Measurements from ENCODE around the gene LNPK. TPM values are rescaled to one million over a fixed set of nuclear protein-coding genes. Genes with fewer than 3 reads are reported as not detected.

The LNPK gene
- polyA plus RNA-seq, 1 donor (not counting 4 experiments of a cell fraction or from before 2014, with no cell fraction given), result 32.1 TPM

DNA sequence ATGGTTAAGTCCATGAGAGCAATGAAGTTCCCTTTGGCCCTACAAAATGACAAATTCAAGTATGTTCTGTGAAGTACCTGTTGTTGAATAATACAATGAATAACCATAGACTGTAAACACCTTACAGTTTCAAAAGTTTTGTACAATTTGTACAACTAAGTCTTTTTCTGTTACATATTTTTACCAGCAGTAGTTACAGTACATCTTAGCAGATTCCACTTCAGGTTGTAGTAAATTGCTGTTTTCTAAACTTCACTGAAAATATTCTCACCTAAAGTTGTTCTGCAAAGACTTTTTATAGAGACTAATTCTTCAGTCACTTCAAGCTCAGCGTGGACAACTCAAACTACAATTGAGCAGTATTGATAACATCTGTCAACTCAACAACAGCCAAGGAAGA is 28.7 kb downstream of the LNPK start:
- Histone ChIP-seq H3K4me2 (ENCODE audit: control insufficient read depth, extremely low read depth, insufficient read depth, low read depth, low read length) (no peak overlapping the region), H3K36me3 (ENCODE audit: control insufficient read depth in 2 of 2, extremely low read depth in 1 of 2, insufficient read depth in 2 of 2, low read length in 2 of 2) (no peaks in the 10 kb centered on the region)
- dilution Hi-C loops (cut with MboI; ENCODE audit: extremely low pct_ligation_motif_present, low sequenced_read_pairs), result no loop called here

DNA sequence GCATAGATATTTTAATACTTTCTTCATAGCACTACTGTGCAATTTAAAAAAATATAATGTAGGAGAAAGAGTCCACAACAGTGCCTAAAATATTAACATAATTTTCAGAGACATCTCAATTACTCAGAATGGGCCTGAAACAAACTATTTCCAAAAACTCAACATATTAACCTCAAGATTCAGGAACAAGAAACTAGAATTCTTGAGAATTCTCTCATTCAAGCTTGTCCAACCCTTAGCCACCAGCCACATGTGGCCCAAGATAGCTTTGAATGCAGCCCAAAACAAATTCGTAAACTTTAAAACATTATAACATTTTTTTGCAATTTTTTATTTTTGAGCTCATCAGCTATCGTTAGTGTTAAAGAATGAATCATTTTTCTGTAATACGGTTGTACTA is 35.2 kb downstream of the LNPK start:
- no peaks in the 10 kb centered on the region for H3K4me1 ChIP-seq (ENCODE audit: control insufficient read depth, extremely low read depth, insufficient read depth, low read length)
- H3K4me2 ChIP-seq (ENCODE audit: control insufficient read depth, extremely low read depth, insufficient read depth, low read depth, low read length), result no peak overlapping the region
- no peaks in the 10 kb centered on the region for H3K36me3 ChIP-seq (ENCODE audit: control insufficient read depth in 2 of 2, extremely low read depth in 1 of 2, insufficient read depth in 2 of 2, low read length in 2 of 2)
- TF ChIP-seq, protein P1, sequence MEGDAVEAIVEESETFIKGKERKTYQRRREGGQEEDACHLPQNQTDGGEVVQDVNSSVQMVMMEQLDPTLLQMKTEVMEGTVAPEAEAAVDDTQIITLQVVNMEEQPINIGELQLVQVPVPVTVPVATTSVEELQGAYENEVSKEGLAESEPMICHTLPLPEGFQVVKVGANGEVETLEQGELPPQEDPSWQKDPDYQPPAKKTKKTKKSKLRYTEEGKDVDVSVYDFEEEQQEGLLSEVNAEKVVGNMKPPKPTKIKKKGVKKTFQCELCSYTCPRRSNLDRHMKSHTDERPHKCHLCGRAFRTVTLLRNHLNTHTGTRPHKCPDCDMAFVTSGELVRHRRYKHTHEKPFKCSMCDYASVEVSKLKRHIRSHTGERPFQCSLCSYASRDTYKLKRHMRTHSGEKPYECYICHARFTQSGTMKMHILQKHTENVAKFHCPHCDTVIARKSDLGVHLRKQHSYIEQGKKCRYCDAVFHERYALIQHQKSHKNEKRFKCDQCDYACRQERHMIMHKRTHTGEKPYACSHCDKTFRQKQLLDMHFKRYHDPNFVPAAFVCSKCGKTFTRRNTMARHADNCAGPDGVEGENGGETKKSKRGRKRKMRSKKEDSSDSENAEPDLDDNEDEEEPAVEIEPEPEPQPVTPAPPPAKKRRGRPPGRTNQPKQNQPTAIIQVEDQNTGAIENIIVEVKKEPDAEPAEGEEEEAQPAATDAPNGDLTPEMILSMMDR (optimal IDR thresholded peaks at IDR 0.05 in 1 of 3, IDR thresholded peaks at IDR 0.05 in 1 of 3, conservative IDR thresholded peaks at IDR 0.05 in 1 of 3; ENCODE audit: extremely low read depth in 1 of 3, insufficient read depth in 2 of 3, low read length in 3 of 3), result no peak
- TF ChIP-seq EZH2 (IDR thresholded peaks at IDR 0.05; ENCODE audit: low read length), result no peak
- H4K20me1 ChIP-seq (ENCODE audit: control insufficient read depth, extremely low read depth, insufficient read depth, low read length), result no peaks in the 10 kb centered on the region
- no peak overlapping the region for H2AFZ ChIP-seq (ENCODE audit: control insufficient read depth, low read length)
- H3K4me3 ChIP-seq (ENCODE audit: control insufficient read depth in 2 of 3, extremely low read depth in 1 of 3, insufficient read depth in 2 of 3, low read depth in 1 of 3, low read length in 3 of 3), result no peak overlapping the region
- no peak for DNase-seq (ENCODE audit: low read depth, low spot score)
- H3K27me3 ChIP-seq (ENCODE audit: control insufficient read depth, extremely low read depth, insufficient read depth, low read length), result no peaks in the 10 kb centered on the region
- no peaks in the 10 kb centered on the region for H3K79me2 ChIP-seq (ENCODE audit: control insufficient read depth, insufficient read depth, low read length)
- no peaks in the 10 kb centered on the region for H3K9me3 ChIP-seq (ENCODE audit: control insufficient read depth, low read depth, low read length)
- dilution Hi-C loops (cut with MboI; ENCODE audit: extremely low pct_ligation_motif_present, low sequenced_read_pairs), result no loop called here
- FAIRE-seq, result no peak
- no peaks in the 10 kb centered on the region for H3K9me1 ChIP-seq (ENCODE audit: control insufficient read depth, extremely low read depth, insufficient read depth, low read length)
- no peak overlapping the region for H3K27ac ChIP-seq (ENCODE audit: control insufficient read depth, insufficient read depth, low read length)
- H3K9ac ChIP-seq (ENCODE audit: control insufficient read depth, extremely low read depth, insufficient read depth, low read length), result no peak overlapping the region

More for the DNA sequence above, 28.7 kb downstream of the LNPK start:
- H3K9me3 ChIP-seq (ENCODE audit: control insufficient read depth, low read depth, low read length), result no peaks in the 10 kb centered on the region
- H3K4me3 ChIP-seq (ENCODE audit: control insufficient read depth in 2 of 3, extremely low read depth in 1 of 3, insufficient read depth in 2 of 3, low read depth in 1 of 3, low read length in 3 of 3), result no peak overlapping the region
- H3K27me3 ChIP-seq (ENCODE audit: control insufficient read depth, extremely low read depth, insufficient read depth, low read length), result no peaks in the 10 kb centered on the region
- no peak overlapping the region for H3K27ac ChIP-seq (ENCODE audit: control insufficient read depth, insufficient read depth, low read length)
- H3K79me2 ChIP-seq (ENCODE audit: control insufficient read depth, insufficient read depth, low read length), result no peaks in the 10 kb centered on the region
- no peak for DNase-seq (ENCODE audit: low read depth, low spot score)
- no peaks in the 10 kb centered on the region for H3K4me1 ChIP-seq (ENCODE audit: control insufficient read depth, extremely low read depth, insufficient read depth, low read length)
- no peaks in the 10 kb centered on the region for H4K20me1 ChIP-seq (ENCODE audit: control insufficient read depth, extremely low read depth, insufficient read depth, low read length)
- no peak overlapping the region for H2AFZ ChIP-seq (ENCODE audit: control insufficient read depth, low read length)
- no peak for FAIRE-seq
- H3K9ac ChIP-seq (ENCODE audit: control insufficient read depth, extremely low read depth, insufficient read depth, low read length), result no peak overlapping the region
- TF ChIP-seq, protein P1 (optimal IDR thresholded peaks at IDR 0.05 in 1 of 3, IDR thresholded peaks at IDR 0.05 in 1 of 3, conservative IDR thresholded peaks at IDR 0.05 in 1 of 3; ENCODE audit: extremely low read depth in 1 of 3, insufficient read depth in 2 of 3, low read length in 3 of 3), result no peak
- TF ChIP-seq EZH2 (IDR thresholded peaks at IDR 0.05; ENCODE audit: low read length), result no peak
- H3K9me1 ChIP-seq (ENCODE audit: control insufficient read depth, extremely low read depth, insufficient read depth, low read length), result no peaks in the 10 kb centered on the region

Data from keratinocyte (primary cell).